Pulmonary artery endothelial cell (primary cell): ENCODE data around the gene INSR. TPM values are rescaled to one million over a fixed set of nuclear protein-coding genes. Genes with fewer than 3 reads are reported as not detected.
A peak's percentile ranks its signal among the peaks of the same experiment; 100 is the strongest.
"Not testable (repeated sequence)": the region's sequence is repeated elsewhere in the genome, so short reads cannot be mapped to it uniquely, and the experiment has no call there.

Source experiments
- DNase-seq: peaks from one replicate; pipeline ENCODE4 v3.0.0-alpha.2; 2011; ENCODE audit warnings: low read depth, low spot score
- total RNA-seq: library from RNA; depleted of rRNA; stranded (reverse); fragments of >200 nt; gene quantifications from 2 replicates; pipeline ENCODE4 v1.2.3, GENCODE V29; 2014

The INSR gene
- total RNA-seq, 1 donor from 2014 or later = 30.7 TPM

DNA sequence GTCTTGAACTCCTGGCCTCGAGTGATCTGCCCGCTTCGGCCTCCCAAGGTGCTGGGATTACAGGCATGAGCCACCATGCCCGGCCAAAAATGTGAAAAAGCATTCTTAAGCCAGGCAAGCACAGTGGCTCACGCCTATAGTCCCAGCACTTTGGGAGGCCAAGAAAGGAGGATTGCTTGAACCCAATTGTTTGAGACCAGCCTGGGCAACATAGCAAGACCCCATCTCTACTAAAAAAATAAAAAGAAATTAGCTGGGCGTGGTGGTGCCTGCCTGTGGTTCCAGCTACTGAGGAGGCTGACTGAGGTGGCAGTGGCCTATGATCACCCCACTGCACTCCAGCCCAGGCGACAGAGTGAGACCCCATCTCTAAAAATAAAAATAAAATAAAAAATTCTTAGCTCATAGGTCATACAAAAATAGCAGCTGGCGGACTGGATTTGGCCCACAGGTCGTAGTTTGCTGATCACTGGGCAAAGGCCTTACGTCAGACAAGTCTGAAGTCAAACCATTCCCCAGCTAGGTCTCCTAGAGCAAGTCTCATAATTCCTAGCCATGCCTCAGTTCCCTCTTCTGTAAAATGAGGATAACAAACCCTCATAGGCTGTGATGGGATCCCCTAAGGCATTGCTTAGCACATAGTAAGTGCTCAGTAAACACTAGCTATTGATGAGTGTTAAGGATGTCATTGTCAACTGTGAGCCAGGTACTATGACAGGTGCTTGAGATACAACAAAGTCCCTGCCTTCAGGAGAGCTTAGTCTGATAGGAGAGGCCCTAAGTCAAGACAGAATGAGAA is 36.0 kb downstream of the INSR start:
- DNase-seq = no peak

DNA sequence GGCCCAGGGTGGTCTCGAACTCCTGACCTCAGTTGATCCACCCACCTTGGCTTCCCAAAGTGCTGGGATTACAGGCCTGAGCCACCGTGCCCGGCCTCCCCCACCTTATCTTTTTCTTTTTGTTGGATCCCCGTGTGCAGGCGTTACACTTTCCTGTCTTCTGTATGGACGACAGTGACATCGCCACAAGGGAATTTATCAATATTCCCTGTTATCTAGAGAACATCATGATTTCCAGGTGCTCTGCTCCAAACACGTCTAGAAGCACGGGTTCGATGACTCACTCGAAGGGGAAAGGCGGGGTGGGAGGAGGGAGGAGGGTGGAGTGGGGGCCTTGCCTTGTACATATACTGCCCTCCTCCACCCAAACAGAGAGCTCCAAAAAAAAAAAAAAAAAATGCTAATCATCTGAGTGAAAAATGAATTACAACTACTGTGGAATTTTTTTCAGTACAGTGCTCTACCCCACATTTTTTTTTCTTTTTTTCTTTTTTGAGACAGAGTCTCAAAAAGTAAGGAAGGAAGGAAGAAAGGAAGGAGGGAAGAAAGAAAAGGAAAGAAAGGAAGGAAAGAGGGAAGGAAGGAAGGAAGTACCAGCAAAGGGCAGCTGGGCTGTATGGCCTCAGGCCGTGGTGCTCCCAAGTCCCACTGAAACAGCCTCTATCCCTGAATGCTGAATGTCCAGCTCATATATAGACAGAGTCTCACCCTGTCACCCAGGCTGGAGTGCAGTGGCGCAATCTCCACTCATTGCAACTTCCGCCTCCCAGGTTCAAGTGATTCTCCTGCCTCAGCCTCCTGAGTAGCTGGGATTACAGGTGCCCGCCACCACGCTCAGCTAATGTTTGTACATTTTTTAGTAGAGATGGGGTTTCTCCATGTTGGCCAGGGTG is 36.8 kb downstream of the INSR start:
- peak; percentile 39 for DNase-seq

DNA sequence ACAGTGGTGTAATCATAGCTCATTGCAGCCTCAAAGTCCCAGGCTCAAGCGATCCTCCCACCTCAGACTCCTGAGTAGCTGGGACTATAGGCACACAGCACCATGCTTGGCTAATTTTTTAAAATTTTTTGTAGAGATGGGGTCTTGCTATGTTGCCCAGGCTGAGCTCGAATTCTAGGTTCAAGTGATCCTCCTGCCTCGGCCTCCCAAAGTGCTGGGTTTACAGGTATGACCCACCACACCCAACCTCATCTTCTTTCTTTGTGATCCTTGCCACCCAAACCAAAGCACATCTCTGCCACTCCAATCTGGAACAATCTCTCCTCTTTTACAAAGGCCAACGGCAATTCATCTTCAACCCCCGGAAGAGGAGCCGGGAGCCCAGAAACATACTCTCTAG is 38.6 kb downstream of the INSR start:
- no peak for DNase-seq

DNA sequence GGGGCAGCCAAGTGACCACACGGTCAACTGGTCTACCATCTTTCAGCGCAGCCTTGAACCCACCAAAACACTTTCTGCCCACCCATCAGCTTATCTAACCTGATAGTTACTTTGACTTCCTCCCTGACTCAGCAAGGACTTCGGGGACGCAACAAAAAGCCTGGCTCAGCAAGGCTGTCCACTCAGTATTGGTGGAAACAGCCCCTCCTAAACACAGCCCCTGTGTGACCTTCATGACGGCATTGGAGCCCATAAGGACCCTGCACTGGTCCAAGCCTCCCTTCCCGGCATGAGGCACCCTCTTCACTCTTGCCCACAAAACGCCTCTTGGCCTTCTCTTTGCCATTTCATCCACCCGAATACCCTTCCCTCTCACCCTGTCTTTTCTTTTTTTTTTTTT is 39.1 kb downstream of the INSR start:
- DNase-seq = no peak

DNA sequence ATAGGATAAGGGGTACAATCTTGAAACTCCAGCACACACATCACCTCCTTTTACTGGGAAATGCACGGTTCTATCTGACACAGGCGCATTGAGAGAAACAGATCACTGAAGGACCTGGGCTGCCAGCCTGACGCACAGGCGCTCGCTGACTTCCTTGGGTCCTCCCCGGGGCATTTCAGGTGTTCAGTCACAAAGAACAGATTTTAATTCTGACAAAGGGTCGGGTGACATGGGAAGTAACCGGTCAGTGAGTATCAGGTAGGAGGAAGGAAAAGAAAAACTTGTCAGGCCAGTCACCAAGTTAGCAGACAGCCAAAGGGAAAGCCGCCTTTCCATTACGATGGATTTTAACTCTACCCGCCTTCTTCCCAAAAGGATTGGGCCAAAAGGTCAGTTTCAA is 39.6 kb downstream of the INSR start:
- DNase-seq = no peak

DNA sequence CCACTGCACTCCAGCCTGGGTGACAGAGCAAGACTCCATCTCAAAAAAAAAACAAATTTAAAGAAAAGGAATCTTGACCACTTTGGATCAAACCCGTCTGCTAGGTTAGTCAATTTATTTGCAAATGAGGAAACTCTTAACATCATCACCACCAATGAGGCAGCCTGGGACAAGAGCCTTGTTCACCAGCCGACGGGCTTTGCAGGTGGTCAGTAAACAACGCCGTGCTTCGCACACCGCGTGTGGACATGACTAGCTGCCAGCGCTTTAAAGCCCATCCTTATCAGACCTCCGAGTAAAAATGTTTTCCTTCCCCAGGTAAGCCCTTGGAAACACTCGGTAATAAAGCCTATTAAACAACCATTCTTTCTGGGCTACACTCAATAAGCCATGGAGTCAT is 41.9 kb downstream of the INSR start:
- DNase-seq = no peak

DNA sequence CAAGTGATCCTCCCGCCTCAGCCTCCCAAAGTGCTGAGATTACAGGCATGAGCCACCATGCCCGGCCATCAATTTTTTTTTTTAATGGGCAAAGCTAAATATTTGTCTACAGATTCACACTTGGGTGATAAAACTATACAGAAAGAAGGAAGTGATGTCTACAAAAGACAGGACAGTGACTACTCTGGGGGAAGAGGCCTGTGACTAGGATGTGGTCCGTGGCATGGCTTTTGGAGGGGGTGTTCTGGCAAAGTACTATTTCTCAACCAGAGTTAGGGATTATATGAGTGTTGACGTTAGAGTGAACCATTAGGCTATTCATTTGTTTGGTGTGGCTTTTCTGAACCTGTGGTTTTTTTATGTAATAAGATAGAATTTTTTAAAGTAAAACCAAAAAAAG is 42.7 kb downstream of the INSR start:
- no peak for DNase-seq

DNA sequence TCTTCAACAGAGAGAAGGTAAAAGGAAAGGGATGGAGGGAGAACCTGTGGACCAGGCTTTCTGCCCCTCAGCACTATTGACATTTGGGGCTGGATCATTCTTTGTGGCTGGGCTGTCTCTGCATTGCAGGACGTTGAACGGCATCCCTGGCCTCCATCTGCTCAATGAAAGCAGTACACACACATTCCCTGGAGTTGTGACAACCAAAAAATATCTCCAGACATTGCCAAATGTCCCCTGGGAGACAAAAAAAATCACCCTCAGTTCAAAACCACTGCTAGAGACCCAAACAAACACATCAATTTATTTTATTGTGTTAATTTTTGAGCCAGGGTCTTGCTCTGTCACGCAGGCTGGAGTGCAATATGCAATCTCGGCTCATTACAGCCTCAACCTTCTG is 43.3 kb downstream of the INSR start:
- no peak for DNase-seq

DNA sequence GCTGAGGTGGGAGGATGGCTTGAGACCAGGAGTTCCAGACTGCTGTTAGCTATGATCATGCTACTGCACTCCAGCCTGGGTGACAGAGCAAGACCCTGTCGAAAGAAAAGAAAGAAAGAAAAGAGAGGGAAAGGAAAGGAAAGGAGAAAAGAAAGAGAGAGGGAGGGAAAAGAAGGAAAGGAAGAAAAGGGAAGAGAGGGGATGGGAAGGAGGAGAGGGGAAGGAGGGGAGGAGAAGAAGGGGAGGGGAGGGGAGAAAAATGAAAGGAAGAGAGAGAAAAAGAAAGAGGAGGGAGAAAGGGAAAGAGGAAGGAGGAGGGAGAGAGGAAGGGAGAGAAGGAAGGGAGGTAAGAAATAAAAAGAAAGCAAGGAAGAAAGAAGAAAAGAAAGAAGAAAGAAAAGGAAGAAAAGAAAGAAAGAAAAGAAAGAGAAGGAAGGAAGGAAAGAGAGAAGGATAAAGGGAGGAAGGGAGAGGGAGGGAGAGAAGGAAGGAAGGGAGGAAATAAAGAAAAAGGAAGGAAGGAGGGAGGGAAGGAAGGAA is 44.1 kb downstream of the INSR start:
- no peak for DNase-seq

DNA sequence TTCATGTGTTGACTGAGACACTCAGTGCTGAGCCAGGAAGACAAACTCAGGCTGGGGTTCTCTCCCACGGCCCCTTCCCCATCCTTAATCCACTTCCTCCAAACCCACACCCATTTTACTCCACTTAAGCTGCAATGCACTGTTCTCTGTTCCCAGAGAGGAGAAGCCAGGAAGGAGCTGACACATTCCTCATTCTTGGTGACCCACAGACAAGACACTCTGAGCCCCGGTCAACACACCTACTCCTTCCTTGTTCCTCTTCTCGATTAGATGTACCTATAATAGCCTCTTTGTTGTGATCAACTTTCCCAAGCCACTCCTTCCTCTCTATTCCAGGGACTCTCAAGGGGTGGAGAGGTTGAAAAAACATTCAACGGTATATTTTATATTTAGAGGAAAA is 47.1 kb downstream of the INSR start:
- no peak for DNase-seq

DNA sequence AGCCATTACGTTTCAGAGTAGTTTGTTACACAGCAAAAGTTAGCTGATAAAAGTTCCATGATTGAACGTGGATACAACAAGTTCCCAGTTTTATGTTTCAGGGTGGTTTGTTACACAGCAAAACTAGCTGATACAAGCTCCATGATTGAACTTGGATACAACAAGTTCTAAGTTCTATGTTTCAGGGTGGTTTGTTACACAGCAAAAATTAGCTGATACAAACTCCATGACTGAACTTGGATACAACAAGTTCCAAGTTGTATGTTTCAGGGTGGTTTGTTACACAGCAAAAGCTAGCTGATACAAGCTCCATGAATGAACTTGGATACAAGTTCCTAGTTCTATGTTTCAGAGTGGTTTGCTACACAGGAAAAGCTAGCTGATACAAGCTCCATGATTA is 47.6 kb downstream of the INSR start:
- DNase-seq = no peak

DNA sequence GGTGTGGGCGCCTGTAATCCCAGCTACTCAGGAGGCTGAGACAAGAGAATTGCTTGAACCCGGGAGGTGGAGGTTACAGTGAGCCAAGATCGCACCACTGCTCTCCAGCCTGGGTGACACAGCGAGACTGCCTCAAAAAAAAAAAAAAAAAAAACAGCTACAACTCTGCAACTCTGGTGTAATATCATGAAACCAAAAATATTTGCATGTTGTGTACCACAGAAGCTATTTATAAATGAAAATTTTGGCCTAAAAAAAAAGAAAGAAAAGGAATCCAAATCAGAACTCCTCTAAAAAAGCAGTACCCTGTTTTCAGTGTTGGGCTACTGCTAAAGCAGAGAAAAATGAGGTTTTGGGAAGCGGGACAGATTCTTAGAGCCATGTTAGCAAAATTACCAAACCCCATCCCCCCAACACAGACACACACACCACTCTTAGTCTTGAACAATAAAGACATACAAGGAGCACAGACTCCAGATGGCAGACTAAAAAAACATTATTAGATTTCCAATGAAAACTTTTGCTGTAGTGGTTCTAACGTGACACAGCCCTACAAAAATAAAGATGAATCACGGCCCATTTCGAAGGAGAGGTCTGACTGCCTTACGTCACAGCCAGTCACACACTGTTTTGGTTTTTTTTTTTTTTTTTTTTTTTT is 51.5 kb downstream of the INSR start:
- no peak for DNase-seq

DNA sequence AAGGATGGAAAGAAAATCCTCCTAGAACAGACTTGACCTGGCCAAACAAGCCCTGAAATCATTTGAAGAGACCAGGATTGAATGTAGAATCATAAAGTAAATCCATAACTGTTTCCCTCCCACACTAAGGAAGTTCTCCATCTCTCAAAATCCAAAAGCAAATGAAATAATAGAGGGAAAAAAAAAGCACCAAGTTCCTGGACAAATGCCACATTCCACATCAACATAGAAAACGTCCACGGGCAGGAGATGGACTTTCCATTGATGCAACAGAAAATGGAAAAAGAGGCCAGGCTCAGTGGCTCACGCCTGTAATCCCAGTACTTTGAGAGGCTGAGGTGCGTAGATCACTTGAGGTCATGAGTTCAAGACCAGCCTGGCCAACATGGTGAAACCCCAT is 56.2 kb downstream of the INSR start:
- DNase-seq = no peak

DNA sequence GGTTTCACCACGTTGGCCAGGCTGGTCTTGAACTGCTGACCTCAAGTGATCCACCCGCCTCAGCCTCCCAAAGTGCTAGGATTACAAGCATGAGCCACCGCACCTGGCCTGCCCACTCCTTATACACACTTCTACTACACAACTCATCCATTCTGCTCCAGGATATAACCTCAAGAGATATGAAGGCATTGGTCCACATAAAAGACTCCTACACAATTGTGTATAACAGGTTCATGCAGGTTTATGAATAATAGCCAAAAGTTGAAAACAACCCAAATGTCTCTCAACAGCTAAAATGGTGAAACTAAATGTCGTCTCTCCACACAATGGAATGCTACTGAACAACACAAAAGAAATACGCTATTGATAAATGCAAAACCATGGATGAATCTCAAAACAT is 58.1 kb downstream of the INSR start:
- DNase-seq = no peak

DNA sequence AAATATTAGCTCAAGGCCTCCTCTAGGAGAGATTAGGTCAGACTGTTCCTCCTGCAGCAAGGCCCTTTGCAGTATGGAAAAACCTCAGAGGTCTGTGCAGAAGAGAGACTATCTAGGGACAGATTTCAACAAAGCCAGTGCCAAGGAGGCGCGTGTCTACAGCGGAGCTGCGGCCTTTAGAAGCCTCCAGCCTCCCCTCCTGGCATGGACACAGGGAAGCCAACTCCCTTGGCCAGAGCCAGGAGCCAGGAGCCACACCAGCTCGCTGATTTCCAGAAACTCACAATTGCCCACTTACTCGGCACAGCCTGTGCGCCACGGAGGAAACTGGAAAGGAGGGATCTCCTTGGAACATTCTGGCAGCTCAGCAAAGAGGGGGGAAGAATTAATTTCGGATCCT is 63.4 kb downstream of the INSR start:
- DNase-seq = no peak

DNA sequence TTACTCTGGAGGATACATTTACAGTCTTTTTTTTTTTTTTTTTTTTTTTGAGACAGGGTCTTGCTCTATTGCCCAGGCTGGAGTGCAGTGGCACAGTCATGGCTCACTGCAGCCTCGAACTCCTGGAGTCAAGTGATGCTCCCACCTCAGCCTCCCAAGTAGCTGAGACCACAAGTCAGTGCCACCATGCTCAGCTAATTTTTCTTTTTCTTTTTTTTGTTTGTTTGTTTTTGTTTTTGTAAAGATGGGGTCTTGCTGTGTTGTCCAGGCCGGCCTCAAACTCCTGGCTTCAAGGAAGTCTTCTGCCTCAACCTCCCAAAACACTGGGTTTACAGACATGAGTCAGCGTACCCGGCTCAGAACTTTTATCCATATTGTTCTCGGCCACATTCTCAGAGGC is 64.5 kb downstream of the INSR start:
- no peak for DNase-seq

DNA sequence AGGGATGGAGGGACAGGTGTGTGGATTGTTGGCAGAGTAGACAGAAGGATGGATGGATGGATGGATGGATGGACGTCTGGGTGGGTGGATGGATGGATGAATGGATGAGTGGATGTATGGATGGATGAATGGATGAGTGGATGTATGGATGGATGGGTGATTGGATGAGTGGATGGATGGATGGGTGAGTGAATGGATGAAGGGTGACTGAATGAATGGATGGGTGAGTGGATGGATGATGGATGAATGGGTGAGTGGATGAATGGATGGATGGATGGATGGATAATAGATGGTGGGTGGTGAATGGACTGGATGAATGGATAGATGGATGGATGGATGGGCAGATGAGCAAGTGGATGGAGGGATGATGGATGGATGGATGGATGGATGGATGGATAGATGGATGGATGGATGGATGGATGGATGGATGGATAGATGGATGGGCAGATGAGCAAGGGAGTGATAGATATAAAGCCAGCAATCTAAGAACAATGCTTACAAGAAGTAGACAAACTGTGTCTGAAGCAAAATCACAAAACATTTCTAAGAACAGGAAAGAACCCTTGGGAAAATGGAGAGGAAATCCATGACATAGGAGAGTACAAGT is 65.2 kb downstream of the INSR start:
- no peak for DNase-seq

DNA sequence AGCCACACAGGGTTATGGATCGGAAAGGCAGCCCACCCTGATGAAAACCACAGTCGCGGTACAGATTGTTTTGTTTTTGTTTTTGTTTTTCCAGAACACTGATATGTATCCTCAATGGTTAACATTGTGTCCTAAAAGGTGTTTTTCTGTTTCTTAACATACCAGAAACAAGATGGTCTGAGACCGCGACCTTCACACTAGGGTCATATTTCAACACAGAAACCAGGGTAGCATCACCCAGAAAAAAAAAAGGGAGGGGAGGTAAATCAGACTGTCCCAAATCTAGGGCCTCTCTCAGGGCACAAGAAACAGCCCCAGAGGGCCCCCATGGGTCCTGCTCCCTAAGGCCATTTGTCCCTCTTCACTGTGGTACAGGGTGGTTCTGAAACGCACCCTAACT is 66.5 kb downstream of the INSR start:
- DNase-seq = no peak

DNA sequence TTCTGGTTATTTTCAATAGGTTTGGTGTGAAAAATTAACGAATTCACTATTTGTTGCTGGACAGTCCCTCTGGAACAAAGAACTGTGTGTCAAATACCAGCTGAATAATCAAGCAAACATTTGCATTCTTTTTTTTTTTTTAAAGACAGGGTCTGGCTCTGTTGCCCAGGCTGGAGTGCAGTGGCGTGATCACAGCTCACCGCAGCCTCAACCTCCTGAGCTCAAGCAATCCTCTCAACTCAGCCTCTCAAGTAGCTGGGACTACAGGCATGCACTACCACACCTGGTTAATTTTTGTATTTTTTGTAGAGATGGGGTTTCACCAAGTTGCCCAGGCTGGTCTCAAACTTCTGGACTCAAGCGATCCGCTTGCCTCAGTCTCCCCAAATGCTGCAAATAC is 67.1 kb downstream of the INSR start:
- DNase-seq = not testable (repeated sequence)

DNA sequence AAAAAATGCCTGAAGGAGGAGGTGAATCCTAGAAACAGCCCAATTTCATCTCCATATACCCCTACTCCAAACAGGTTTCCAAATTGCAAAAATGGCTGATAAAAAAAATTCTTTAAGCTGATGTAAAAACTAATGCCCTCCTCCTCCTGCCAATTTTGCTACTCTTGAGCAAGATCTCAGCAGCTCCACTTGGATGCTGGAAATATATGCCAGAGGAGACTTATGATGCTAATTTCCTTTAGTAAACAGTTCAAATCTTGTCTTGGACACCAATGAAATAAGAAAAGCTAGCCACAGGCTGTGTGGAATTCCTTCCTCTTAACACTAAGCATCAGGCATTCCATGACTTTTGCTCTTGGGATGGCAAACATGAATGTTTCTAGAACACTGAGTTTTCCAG is 67.5 kb downstream of the INSR start:
- no peak for DNase-seq

DNA sequence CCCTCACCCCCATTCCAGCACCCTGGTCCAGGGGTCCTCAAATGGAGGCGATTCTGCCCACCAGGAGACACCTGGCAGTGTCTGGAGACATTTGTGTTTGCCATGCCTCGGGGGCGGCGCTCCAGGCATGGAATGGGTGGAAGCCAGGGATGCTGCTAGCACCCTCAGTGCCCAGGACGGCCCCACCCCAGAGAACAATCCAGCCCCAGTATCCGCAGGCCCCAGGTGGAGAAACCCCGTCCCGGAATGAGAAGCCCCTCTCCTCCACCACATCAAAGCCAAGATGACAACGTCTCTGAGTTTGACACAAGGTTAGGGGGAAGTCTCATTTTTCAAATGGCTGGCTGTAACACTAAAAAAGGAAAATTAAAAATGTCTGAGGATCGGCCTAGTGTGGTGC is 68.5 kb downstream of the INSR start:
- no peak for DNase-seq

DNA sequence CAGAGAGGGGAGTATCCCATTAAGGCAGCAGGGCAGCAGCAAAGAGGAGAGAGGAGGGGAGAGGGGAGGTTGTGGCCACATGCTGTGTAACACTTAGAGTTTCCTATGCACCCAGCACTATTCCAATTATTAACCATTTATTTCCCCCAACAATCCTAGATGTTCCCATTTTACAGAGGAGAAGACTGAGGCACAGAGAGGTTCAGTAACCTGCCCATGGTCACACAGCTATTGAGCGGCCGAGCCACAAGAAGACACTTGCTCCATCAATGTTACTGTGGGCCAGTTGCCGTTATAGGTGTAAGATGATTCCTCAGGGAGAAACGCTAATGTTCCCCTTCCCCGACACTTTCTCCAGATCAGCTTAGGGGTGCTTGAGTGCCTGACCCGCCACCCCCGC is 69.2 kb downstream of the INSR start:
- DNase-seq = no peak
